HFFc6 (cell line): Measurements from ENCODE around the gene DOCK6. TPM values are rescaled to one million over a fixed set of nuclear protein-coding genes. Genes with fewer than 3 reads are reported as not detected.

Source experiments
- DNase-seq: peaks from one replicate; pipeline ENCODE4 v3.0.0-alpha.2; 2018
- H3K27ac Mint-ChIP-seq: 2 replicates; pipeline ENCODE4 v1.8.0; 2020; ENCODE audit warnings: mild to moderate bottlenecking, mixed read lengths
- H3K27me3 Mint-ChIP-seq: 2 replicates; pipeline ENCODE4 v1.8.0; 2021; ENCODE audit warnings: mild to moderate bottlenecking, moderate library complexity, mixed read lengths; ENCODE audit not compliant: insufficient read depth
- H3K36me3 Mint-ChIP-seq: 2 replicates; pipeline ENCODE4 v1.8.0; 2021; ENCODE audit warnings: low read depth, mixed read lengths
- H3K4me1 Mint-ChIP-seq: 2 replicates; pipeline ENCODE4 v1.8.0; 2020; ENCODE audit warnings: low read depth, mixed read lengths
- H3K4me3 Mint-ChIP-seq: 2 replicates; pipeline ENCODE4 v1.8.0; 2020; ENCODE audit warnings: mild to moderate bottlenecking, moderate library complexity, mixed read lengths
- H3K9me3 Mint-ChIP-seq: 2 replicates; pipeline ENCODE4 v1.8.0; 2020; ENCODE audit warnings: mild to moderate bottlenecking, mixed read lengths
- CTCF ChIP-seq: fragments of 200-600 bp; sonication (generic); IDR thresholded peaks from 2 replicates; pipeline ENCODE4 v1.5.0; 2021; ENCODE audit warnings: antibody characterized with exemption, mild to moderate bottlenecking
- total RNA-seq, 6 experiments: library from RNA; stranded (reverse); fragmentation: NEBNext Ultra II Directional; extraction: Animal tissue kit (Norgen Biotek cat#: 25700); gene quantifications; 2 replicates in 1 of 6; 3 replicates in 5 of 6; pipeline ENCODE4 v1.2.3, GENCODE V29; 2021

Gene DOCK6
- total RNA-seq, 6 experiments from 2014 or later: 20.7 to 32.2 (median 22.9) TPM

- H3K9me3 Mint-ChIP-seq: no peaks in the 10 kb centered on the region
- H3K27ac Mint-ChIP-seq: no peak overlapping the region
- peaks cover 1% of the 10 kb centered on the region; the same call in 1 of the 2 replicates for H3K27me3 Mint-ChIP-seq
- no peak for TF ChIP-seq CTCF
- no peaks in the 10 kb centered on the region for H3K36me3 Mint-ChIP-seq
- DNase-seq: no peak
- no peaks in the 10 kb centered on the region for H3K4me1 Mint-ChIP-seq
- H3K4me3 Mint-ChIP-seq: no peak overlapping the region
Measured at GRCh38 chr19:11257846-11258380, 4.4 kb downstream of the DOCK6 start.

- no peaks in the 10 kb centered on the region for H3K9me3 Mint-ChIP-seq
- no peaks in the 10 kb centered on the region for H3K4me1 Mint-ChIP-seq
- no peak for TF ChIP-seq CTCF
- H3K36me3 Mint-ChIP-seq: no peaks in the 10 kb centered on the region
- no peaks in the 10 kb centered on the region for H3K27me3 Mint-ChIP-seq
- DNase-seq: no peak
- H3K4me3 Mint-ChIP-seq: no peak overlapping the region
- no peak overlapping the region for H3K27ac Mint-ChIP-seq
Measured at GRCh38 chr19:11256189-11256588, 6.1 kb downstream of the DOCK6 start.

GRCh38 chr19:11254666-11255065, 7.7 kb downstream of the DOCK6 start:
- Mint-ChIP-seq H3K36me3 (no peaks in the 10 kb centered on the region), H3K4me3 (no peak overlapping the region), H3K27ac (no peak overlapping the region), H3K27me3 (no peaks in the 10 kb centered on the region), H3K4me1 (no peaks in the 10 kb centered on the region), H3K9me3 (no peaks in the 10 kb centered on the region)
- DNase-seq: no peak
- peak; percentile 43 for TF ChIP-seq CTCF

GRCh38 chr19:11252665-11253355, 9.5 kb downstream of the DOCK6 start:
- no peaks in the 10 kb centered on the region for H3K4me1 Mint-ChIP-seq
- no peaks in the 10 kb centered on the region for H3K9me3 Mint-ChIP-seq
- H3K4me3 Mint-ChIP-seq: no peak overlapping the region
- H3K27me3 Mint-ChIP-seq: no peaks in the 10 kb centered on the region
- no peaks in the 10 kb centered on the region for H3K36me3 Mint-ChIP-seq
- DNase-seq: no peak
- TF ChIP-seq CTCF: no peak
- H3K27ac Mint-ChIP-seq: no peak overlapping the region

- TF ChIP-seq CTCF: no peak
- H3K4me1 Mint-ChIP-seq: no peaks in the 10 kb centered on the region
- H3K27me3 Mint-ChIP-seq: no peaks in the 10 kb centered on the region
- no peaks in the 10 kb centered on the region for H3K9me3 Mint-ChIP-seq
- H3K4me3 Mint-ChIP-seq: no peak overlapping the region
- H3K27ac Mint-ChIP-seq: no peak overlapping the region
- no peak for DNase-seq
- H3K36me3 Mint-ChIP-seq: no peaks in the 10 kb centered on the region
Measured at GRCh38 chr19:11251650-11252314, 10.5 kb downstream of the DOCK6 start.
